BJ (cell line): ENCODE results near the gene AEBP1. TPM values are rescaled to one million over a fixed set of nuclear protein-coding genes. Genes with fewer than 3 reads are reported as not detected.

Source experiments
- CTCF ChIA-PET: fragments of 350-600 bp; formaldehyde crosslinking; extraction: SDS; loops from one replicate; lab custom pipeline; 2021; ENCODE audit warnings: antibody characterized with exemption, inconsistent platforms; lab: Yijun Ruan, JAX
- POLR2A ChIA-PET: fragments of 300-600 bp; sonication (Branson Sonifier 250); formaldehyde crosslinking; extraction: SDS; loops from one replicate; lab custom pipeline; 2021; ENCODE audit warnings: antibody characterized with exemption; lab: Charles Lee
- DNase-seq: peaks from one replicate; pipeline ENCODE4 v3.0.0-alpha.2; 2011; ENCODE audit warnings: low read depth
- H3K27me3 ChIP-seq: 2 replicates; pipeline ENCODE4 v1.6.0; 2011; ENCODE audit warnings: low read length; ENCODE audit not compliant: control insufficient read depth, insufficient read depth
- H3K36me3 ChIP-seq: 2 replicates; pipeline ENCODE4 v1.5.1; 2011; ENCODE audit warnings: low read length; ENCODE audit not compliant: control insufficient read depth, insufficient read depth
- H3K4me3 ChIP-seq: 2 replicates; pipeline ENCODE4 v1.5.1; 2011; ENCODE audit warnings: low read depth, mild to moderate bottlenecking, control low read depth, low read length
- CTCF ChIP-seq: IDR thresholded peaks from 2 replicates; pipeline ENCODE4 v1.5.1; 2011; ENCODE audit warnings: low read depth, mild to moderate bottlenecking, control low read depth, inconsistent platforms, low read length, moderate library complexity; ENCODE audit not compliant: insufficient read depth
- polyA plus RNA-seq: library from polyadenylated mRNA; depleted of rRNA; stranded (reverse); fragments of >200 nt; gene quantifications from 2 replicates; pipeline ENCODE4 v1.2.3, GENCODE V29; 2011

The AEBP1 gene
- polyA plus RNA-seq, 1 experiment: 117 TPM

- POLR2A ChIA-PET: no interaction called here
These were observed 47.1 kb downstream of the AEBP1 start for GRCh38 chr7:44150966-44151941.

GRCh38 chr7:44151956-44152355 lies 47.8 kb downstream of the AEBP1 start:
- POLR2A ChIA-PET: no interaction called here
- CTCF ChIA-PET: no interaction called here

More at GRCh38 chr7:44150966-44151941, 47.1 kb downstream of the AEBP1 start:
- Histone ChIP-seq H3K4me3 (no peak overlapping the region), H3K27me3 (no peaks in the 10 kb centered on the region), H3K36me3 (no peaks in the 10 kb centered on the region)
- DNase-seq: no peak
- CTCF ChIA-PET: no interaction called here
- TF ChIP-seq CTCF: no peak

GRCh38 chr7:44152971-44153947 lies 49.1 kb downstream of the AEBP1 start:
- POLR2A ChIA-PET: no interaction called here
- DNase-seq: no peak
- no peak for TF ChIP-seq CTCF
- CTCF ChIA-PET: no interaction called here
- Histone ChIP-seq H3K27me3 (no peaks in the 10 kb centered on the region), H3K36me3 (no peaks in the 10 kb centered on the region), H3K4me3 (no peak overlapping the region)

More at GRCh38 chr7:44151956-44152355, 47.8 kb downstream of the AEBP1 start:
- Histone ChIP-seq H3K36me3 (no peaks in the 10 kb centered on the region), H3K27me3 (no peaks in the 10 kb centered on the region), H3K4me3 (no peak overlapping the region)
- DNase-seq: no peak
- no peak for TF ChIP-seq CTCF

- Histone ChIP-seq H3K36me3 (no peaks in the 10 kb centered on the region), H3K4me3 (no peak overlapping the region), H3K27me3 (no peaks in the 10 kb centered on the region)
- no peak for DNase-seq
- TF ChIP-seq CTCF: no peak
- ChIA-PET POLR2A (no interaction called here), CTCF (no interaction called here)
These were observed 49.8 kb downstream of the AEBP1 start for GRCh38 chr7:44153948-44154335.
